B cell (primary cell): ENCODE data around the gene SHLD1. TPM values are rescaled to one million over a fixed set of nuclear protein-coding genes. Genes with fewer than 3 reads are reported as not detected.

ENCODE experiments used
- ATAC-seq: fragments of 200-7000 bp; cut with Tn5 transposase; one replicate; pipeline ENCODE4 v1.10.0; 2021; ENCODE audit warnings: low read depth, mild to moderate bottlenecking, moderate number of reproducible peaks, moderate library complexity
- CTCF ChIA-PET: fragments of 350-600 bp; sonication (Branson Sonifier 250); formaldehyde crosslinking; loops from one replicate; lab custom pipeline; 2021; ENCODE audit warnings: antibody characterized with exemption, inconsistent platforms; lab: Charles Lee
- POLR2A ChIA-PET: fragments of 350-600 bp; sonication (Branson Sonifier 250); formaldehyde crosslinking; loops from one replicate; lab custom pipeline; 2021; ENCODE audit warnings: antibody characterized with exemption; lab: Charles Lee
- DNase-seq: peaks from one replicate; pipeline ENCODE4 v3.0.0; 2013
- H2AFZ ChIP-seq: 2 replicates; pipeline ENCODE4 v1.6.1; 2012; ENCODE audit warnings: mild to moderate bottlenecking, low read depth, low read length; ENCODE audit not compliant: insufficient read depth, poor library complexity, severe bottlenecking
- H3K27ac ChIP-seq, 2 donors: 1 replicate in 1 of 2; 2 replicates in 1 of 2; pipeline ENCODE4 v1.5.1; 2012 to 2013; ENCODE audit warnings: low read length in 2 of 2, mild to moderate bottlenecking in 2 of 2, moderate library complexity in 1 of 2
- H3K27me3 ChIP-seq, 4 experiments: fragments of 200-600 bp in 1 of 4; sonication (generic) in 1 of 4; replicated peaks in 1 of 4; 1 replicate in 2 of 4; 2 replicates in 2 of 4; pipeline versions ENCODE4 v1.6.1 to v1.7.0; 2013 to 2016; ENCODE audit warnings: low read length in 3 of 4, mild to moderate bottlenecking in 2 of 4, mixed read lengths in 1 of 4, moderate library complexity in 1 of 4; ENCODE audit not compliant: insufficient read depth in 4 of 4, control insufficient read depth in 3 of 4; ENCODE audit errors: control extremely low read depth in 1 of 4
- H3K36me3 ChIP-seq, 2 experiments: replicated peaks in 1 of 2; 1 replicate in 1 of 2; 2 replicates in 1 of 2; pipeline versions ENCODE4 v1.6.1 to v1.7.1; 2013; ENCODE audit warnings: low read length in 1 of 2; ENCODE audit not compliant: insufficient read depth in 2 of 2, control insufficient read depth in 1 of 2; ENCODE audit errors: control extremely low read depth in 1 of 2, extremely low read depth in 1 of 2
- H3K4me1 ChIP-seq, 2 donors: fragments of 200-600 bp in 1 of 2; sonication (generic) in 1 of 2; 1 replicate in 1 of 2; 2 replicates in 1 of 2; pipeline versions ENCODE4 v1.5.1 to v1.6.1; 2013 to 2017; ENCODE audit warnings: low read length in 2 of 2; ENCODE audit not compliant: control insufficient read depth in 2 of 2, insufficient read depth in 2 of 2
- H3K4me2 ChIP-seq: replicated peaks from 2 replicates; pipeline ENCODE3; 2012; ENCODE audit warnings: mild to moderate bottlenecking, low read depth, low read length; ENCODE audit not compliant: poor library complexity, severe bottlenecking
- H3K4me3 ChIP-seq, 5 experiments: fragments of 200-600 bp in 1 of 5; sonication (generic) in 1 of 5; 1 replicate in 3 of 5; 2 replicates in 2 of 5; pipeline versions ENCODE4 v1.5.1 to v1.7.0; 2011 to 2016; ENCODE audit warnings: low read length in 4 of 5, mild to moderate bottlenecking in 4 of 5, low read depth in 2 of 5, control low read depth in 1 of 5, moderate library complexity in 1 of 5; ENCODE audit not compliant: insufficient read depth in 1 of 5; ENCODE audit errors: control extremely low read depth in 1 of 5, extremely low read depth in 1 of 5
- H3K79me2 ChIP-seq: fragments of 200-600 bp; sonication (generic); one replicate; pipeline ENCODE4 v1.6.0; 2016; ENCODE audit warnings: low read length; ENCODE audit not compliant: control insufficient read depth, insufficient read depth
- H3K9ac ChIP-seq: fragments of 200-600 bp; sonication (generic); 2 replicates; pipeline ENCODE4 v1.6.1; 2017; ENCODE audit warnings: mild to moderate bottlenecking, low read length, moderate library complexity
- H3K9me3 ChIP-seq, 3 donors: one replicate each; pipeline versions ENCODE4 v1.6.1 to v1.7.1; 2013; ENCODE audit warnings: low read length in 2 of 3; ENCODE audit not compliant: control insufficient read depth in 2 of 3, insufficient read depth in 1 of 3; ENCODE audit errors: control extremely low read depth in 1 of 3
- H4K20me1 ChIP-seq: 2 replicates; pipeline ENCODE4 v1.6.0; 2012; ENCODE audit warnings: mild to moderate bottlenecking, low read length; ENCODE audit not compliant: insufficient read depth, control insufficient read depth, poor library complexity, severe bottlenecking
- H3K27ac Mint-ChIP-seq: one replicate; pipeline ENCODE4 v1.8.0; 2021; ENCODE audit warnings: mixed read lengths
- H3K27me3 Mint-ChIP-seq: one replicate; pipeline ENCODE4 v1.8.0; 2021; ENCODE audit warnings: mixed read lengths
- H3K4me1 Mint-ChIP-seq: one replicate; pipeline ENCODE4 v1.8.0; 2021; ENCODE audit warnings: mixed read lengths
- H3K4me3 Mint-ChIP-seq: one replicate; pipeline ENCODE4 v1.8.0; 2021; ENCODE audit warnings: mixed read lengths
- H3K9me3 Mint-ChIP-seq: one replicate; pipeline ENCODE4 v1.8.0; 2022; ENCODE audit warnings: mixed read lengths; ENCODE audit not compliant: insufficient read depth
- EZH2 ChIP-seq: IDR thresholded peaks from 2 replicates; pipeline ENCODE4 v1.6.1; 2012; ENCODE audit warnings: borderline replicate concordance, low read depth, mild to moderate bottlenecking, moderate library complexity, low read length; ENCODE audit not compliant: insufficient read depth, poor library complexity, severe bottlenecking
- WGBS: methylation state at CpG from one replicate; pipeline ENCODE4 v1.1.5; 2013; ENCODE audit warnings: missing lambda C conversion rate; ENCODE audit not compliant: insufficient coverage; 5-methylcytosine and 5-hydroxymethylcytosine counted together
- intact Hi-C: fragments of 100-400 bp; cut with micrococcal nuclease; formaldehyde crosslinking; loops from one replicate; pipeline ENCODE4 v1.10.0; 2022
- polyA plus RNA-seq: library from polyadenylated mRNA; depleted of rRNA; stranded (reverse); fragments of >200 nt; gene quantifications from 2 replicates; pipeline ENCODE4 v1.2.3, GENCODE V29; 2012
- total RNA-seq, 2 donors: library from RNA; stranded (reverse); fragments of 120-200 nt in 1 of 2; gene quantifications; 1 replicate in 1 of 2; 2 replicates in 1 of 2; pipeline versions ENCODE4 v1.2.3 to v1.2.4, GENCODE V29; 2013 to 2022
- TF ChIP-seq, protein P1 (sequence below): fragments of 200-600 bp; IDR thresholded peaks from one replicate; pipeline ENCODE4 v1.8.0; 2022; ENCODE audit warnings: antibody characterized with exemption, mild to moderate bottlenecking

Gene SHLD1
- total and polyA plus RNA-seq, 2 donors (not counting 1 experiment from before 2014, with no cell fraction given), result 15.4 to 18.5 TPM

DNA sequence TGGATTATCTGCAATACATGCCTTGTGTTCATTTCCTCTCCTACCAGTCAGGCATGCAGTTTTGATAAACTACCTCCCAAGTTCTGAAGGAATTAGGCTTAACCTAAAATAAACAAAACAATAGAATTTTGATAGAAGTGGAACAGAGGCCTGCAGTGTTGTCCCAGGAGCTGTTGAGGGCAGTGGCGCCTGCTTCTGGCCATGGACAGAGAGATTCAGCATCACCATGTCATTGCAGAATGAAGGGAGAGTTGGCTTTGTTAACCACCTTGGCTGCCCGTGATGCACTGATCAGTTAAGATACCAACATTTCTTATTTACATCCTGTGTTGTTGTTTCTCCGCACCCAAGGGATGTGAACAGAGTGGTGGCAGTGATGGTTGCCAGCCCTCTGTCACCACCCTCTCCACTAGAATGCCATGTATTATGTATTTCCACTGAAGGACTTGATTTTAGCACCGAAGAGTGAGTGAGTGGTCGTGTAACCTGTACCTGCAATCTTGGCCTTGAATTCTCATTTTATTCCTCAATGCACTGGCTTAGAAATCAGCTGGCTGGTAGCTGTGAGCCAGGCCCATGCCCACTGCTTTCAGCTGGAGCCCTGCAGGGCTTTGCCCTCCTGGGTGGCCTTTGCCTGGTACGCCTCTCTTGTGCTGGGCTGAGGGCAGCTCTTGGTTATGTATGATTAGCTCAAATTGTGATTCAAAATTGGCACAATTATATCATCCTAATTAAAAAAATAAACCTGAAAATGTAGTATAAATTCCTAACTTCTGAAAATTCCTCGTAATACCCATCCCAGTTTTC lies 56.5 kb downstream of the SHLD1 start:
- no peak overlapping the region for H2AFZ ChIP-seq
- H3K4me1 ChIP-seq, result peaks cover 7 to 27% of the 10 kb centered on the region in 2 donors
- no peak overlapping the region for H3K9ac ChIP-seq
- intact Hi-C loops, result no loop called here
- H3K9me3 Mint-ChIP-seq, result no peaks in the 10 kb centered on the region
- ATAC-seq (no peak), DNase-seq (no peak)
- no peaks in the 10 kb centered on the region for H3K9me3 ChIP-seq
- no peak for TF ChIP-seq EZH2
- TF ChIP-seq, protein P1, sequence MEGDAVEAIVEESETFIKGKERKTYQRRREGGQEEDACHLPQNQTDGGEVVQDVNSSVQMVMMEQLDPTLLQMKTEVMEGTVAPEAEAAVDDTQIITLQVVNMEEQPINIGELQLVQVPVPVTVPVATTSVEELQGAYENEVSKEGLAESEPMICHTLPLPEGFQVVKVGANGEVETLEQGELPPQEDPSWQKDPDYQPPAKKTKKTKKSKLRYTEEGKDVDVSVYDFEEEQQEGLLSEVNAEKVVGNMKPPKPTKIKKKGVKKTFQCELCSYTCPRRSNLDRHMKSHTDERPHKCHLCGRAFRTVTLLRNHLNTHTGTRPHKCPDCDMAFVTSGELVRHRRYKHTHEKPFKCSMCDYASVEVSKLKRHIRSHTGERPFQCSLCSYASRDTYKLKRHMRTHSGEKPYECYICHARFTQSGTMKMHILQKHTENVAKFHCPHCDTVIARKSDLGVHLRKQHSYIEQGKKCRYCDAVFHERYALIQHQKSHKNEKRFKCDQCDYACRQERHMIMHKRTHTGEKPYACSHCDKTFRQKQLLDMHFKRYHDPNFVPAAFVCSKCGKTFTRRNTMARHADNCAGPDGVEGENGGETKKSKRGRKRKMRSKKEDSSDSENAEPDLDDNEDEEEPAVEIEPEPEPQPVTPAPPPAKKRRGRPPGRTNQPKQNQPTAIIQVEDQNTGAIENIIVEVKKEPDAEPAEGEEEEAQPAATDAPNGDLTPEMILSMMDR, result no peak
- H3K27me3 ChIP-seq, result no peaks in the 10 kb centered on the region
- H3K4me1 Mint-ChIP-seq, result peaks cover 25% of the 10 kb centered on the region
- peaks cover 24% of the 10 kb centered on the region for H3K79me2 ChIP-seq
- H3K4me3 ChIP-seq, result no peak overlapping the region
- WGBS, result 100% methylated on average over 3 of the region's 7 CpGs
- H3K27me3 Mint-ChIP-seq, result no peaks in the 10 kb centered on the region
- no peak overlapping the region for H3K4me3 Mint-ChIP-seq
- no peak overlapping the region for H3K4me2 ChIP-seq
- H4K20me1 ChIP-seq, result no peaks in the 10 kb centered on the region
- POLR2A ChIA-PET, result no interaction called here
- no peak overlapping the region for H3K27ac ChIP-seq
- CTCF ChIA-PET, result interaction anchor here (1.1 to 2.9 kb wide), 2 partner anchors 18 to 278 kb away, joined by 3 to 7 read pairs; no protein-coding TSS in a partner anchor
- H3K27ac Mint-ChIP-seq, result no peak overlapping the region
- peaks cover 2 to 8% of the 10 kb centered on the region in 2 experiments for H3K36me3 ChIP-seq

DNA sequence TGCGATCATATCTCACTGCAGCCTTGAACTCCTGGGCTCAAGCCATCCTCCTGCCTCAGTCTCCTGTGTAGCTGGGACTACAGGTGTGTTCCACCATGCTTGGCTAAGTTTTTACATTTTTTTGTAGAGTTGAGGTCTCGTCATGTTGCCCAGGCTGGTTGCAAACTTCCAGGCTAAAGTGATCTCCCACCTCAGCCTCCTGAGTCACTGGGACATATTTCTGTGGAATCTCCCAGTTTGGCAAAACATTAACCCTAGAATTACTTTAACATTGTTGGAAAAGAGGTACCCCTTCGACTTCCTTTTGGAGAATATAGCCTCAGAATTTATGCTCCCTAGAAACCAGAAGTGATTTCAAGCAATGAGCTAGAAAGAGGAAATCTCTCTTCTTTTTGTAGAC lies 57.2 kb downstream of the SHLD1 start:
- Histone ChIP-seq H3K27ac (no peak overlapping the region), H3K36me3 (peaks cover 2 to 8% of the 10 kb centered on the region in 2 experiments), H3K4me1 (peaks cover 7 to 27% of the 10 kb centered on the region in 2 donors), H3K9me3 (no peaks in the 10 kb centered on the region), H3K4me2 (no peak overlapping the region), H3K4me3 (no peak overlapping the region), H3K9ac (no peak overlapping the region), H4K20me1 (no peaks in the 10 kb centered on the region), H3K79me2 (peaks cover 19% of the 10 kb centered on the region), H3K27me3 (no peaks in the 10 kb centered on the region), H2AFZ (no peak overlapping the region)
- DNase-seq, result no peak
- POLR2A ChIA-PET, result no interaction called here
- intact Hi-C loops, result no loop called here
- Mint-ChIP-seq H3K4me1 (peaks cover 23% of the 10 kb centered on the region), H3K27me3 (no peaks in the 10 kb centered on the region), H3K4me3 (no peak overlapping the region), H3K27ac (no peak overlapping the region), H3K9me3 (no peaks in the 10 kb centered on the region)
- 100% methylated on average over 1 of the region's 3 CpGs for WGBS
- TF ChIP-seq, protein P1, result no peak
- no peak for TF ChIP-seq EZH2
- CTCF ChIA-PET, result interaction anchor here (1.1 to 2.9 kb wide), 2 partner anchors 19 to 278 kb away, joined by 3 to 7 read pairs; no protein-coding TSS in a partner anchor
- no peak for ATAC-seq
